MM.1S (cell line): Measurements from ENCODE around the gene TBCCD1.
"Not testable (repeated sequence)": the region's sequence is repeated elsewhere in the genome, so short reads cannot be mapped to it uniquely, and the experiment has no call there.

ENCODE experiments used
- DNase-seq: peaks from one replicate; pipeline ENCODE4 v3.0.0-alpha.2; 2015
- H2AFZ ChIP-seq: fragments of 300-600 bp; sonication (generic); 2 replicates; pipeline ENCODE4 v1.6.0; 2016; ENCODE audit warnings: antibody characterized with exemption, low read length
- H3F3A ChIP-seq: fragments of 300-600 bp; sonication (generic); 2 replicates; pipeline ENCODE4 v1.6.1; 2016; ENCODE audit warnings: mild to moderate bottlenecking, antibody characterized with exemption, low read length, moderate library complexity, mixed read lengths; ENCODE audit not compliant: insufficient read depth
- H3K27ac ChIP-seq: fragments of 300-600 bp; sonication (generic); 2 replicates; pipeline ENCODE4 v1.5.1; 2016; ENCODE audit warnings: mild to moderate bottlenecking, low read length
- H3K27me3 ChIP-seq: fragments of 300-600 bp; sonication (generic); replicated peaks from 2 replicates; pipeline ENCODE4 v1.6.0; 2016; ENCODE audit warnings: low read length; ENCODE audit not compliant: insufficient read depth
- H3K36me3 ChIP-seq: fragments of 300-600 bp; sonication (generic); replicated peaks from 2 replicates; pipeline ENCODE4 v1.6.1; 2016; ENCODE audit warnings: mild to moderate bottlenecking, low read length, mixed read lengths; ENCODE audit not compliant: insufficient read depth
- H3K4me1 ChIP-seq: fragments of 300-600 bp; sonication (generic); 2 replicates; pipeline ENCODE4 v1.6.1; 2016; ENCODE audit warnings: low read length, mixed read lengths
- H3K4me2 ChIP-seq: fragments of 300-600 bp; sonication (generic); 2 replicates; pipeline ENCODE4 v1.6.0; 2016; ENCODE audit warnings: low read depth, low read length
- H3K4me3 ChIP-seq: fragments of 300-600 bp; sonication (generic); 2 replicates; pipeline ENCODE4 v1.5.1; 2016; ENCODE audit warnings: low read length, mixed read lengths
- H3K79me2 ChIP-seq: fragments of 300-600 bp; sonication (generic); 2 replicates; pipeline ENCODE4 v1.6.1; 2016; ENCODE audit warnings: mixed run types, low read length, mixed read lengths
- H3K9ac ChIP-seq: fragments of 300-600 bp; sonication (generic); 2 replicates; pipeline ENCODE4 v1.6.1; 2016; ENCODE audit warnings: low read length, mixed read lengths
- H3K9me2 ChIP-seq: fragments of 300-600 bp; sonication (generic); replicated peaks from 2 replicates; pipeline ENCODE4 v1.6.1; 2016; ENCODE audit warnings: mild to moderate bottlenecking, low read length, mixed read lengths; ENCODE audit not compliant: insufficient read depth
- H3K9me3 ChIP-seq: fragments of 300-600 bp; sonication (generic); replicated peaks from 2 replicates; pipeline ENCODE4 v1.6.1; 2016; ENCODE audit warnings: mild to moderate bottlenecking, low read length, mixed read lengths; ENCODE audit not compliant: insufficient read depth
- H4K20me1 ChIP-seq: fragments of 300-600 bp; sonication (generic); 2 replicates; pipeline ENCODE4 v1.6.1; 2016; ENCODE audit warnings: mild to moderate bottlenecking, low read length, moderate library complexity, mixed read lengths; ENCODE audit not compliant: insufficient read depth
- CTCF ChIP-seq: fragments of 300-600 bp; sonication (generic); IDR thresholded peaks from 2 replicates; pipeline ENCODE4 v1.5.1; 2016; ENCODE audit warnings: antibody characterized with exemption, low read length, mixed read lengths
- EZH2 ChIP-seq: fragments of 300-600 bp; sonication (generic); optimal IDR thresholded peaks from 2 replicates; pipeline ENCODE3; 2017; ENCODE audit warnings: low read depth, mild to moderate bottlenecking, antibody characterized with exemption, low read length, mixed read lengths
- EZH2phosphoT487 ChIP-seq: fragments of 300-600 bp; sonication (generic); IDR thresholded peaks from 2 replicates; pipeline ENCODE4 v1.6.1; 2018; ENCODE audit warnings: antibody characterized with exemption, low read length

TBCCD1 gene

GRCh38 chr3:186587183-186587582 lies 20.0 kb upstream of the TBCCD1 start:
- Histone ChIP-seq H3K9me2 (no peaks in the 10 kb centered on the region), H3F3A (no peaks in the 10 kb centered on the region), H3K36me3 (peaks cover 15% of the 10 kb centered on the region; the same call in 1 of the 2 replicates), H3K79me2 (no peaks in the 10 kb centered on the region), H3K27ac (no peak overlapping the region), H4K20me1 (no peaks in the 10 kb centered on the region), H3K4me1 (no peaks in the 10 kb centered on the region), H3K9me3 (no peaks in the 10 kb centered on the region), H3K27me3 (no peaks in the 10 kb centered on the region), H3K4me3 (no peak overlapping the region), H3K9ac (no peak overlapping the region), H2AFZ (no peak overlapping the region), H3K4me2 (no peak overlapping the region)
- no peak for DNase-seq
- TF ChIP-seq EZH2 (no peak), CTCF (no peak), EZH2phosphoT487 (no peak)

- H4K20me1 ChIP-seq, DNase-seq, H3K27me3 ChIP-seq, H2AFZ ChIP-seq, H3K4me3 ChIP-seq, H3K4me2 ChIP-seq, H3K4me1 ChIP-seq, H3K9me3 ChIP-seq, H3K27ac ChIP-seq, H3K9me2 ChIP-seq, H3F3A ChIP-seq, H3K79me2 ChIP-seq, H3K9ac ChIP-seq: not testable (repeated sequence)
- peaks cover 19% of the 10 kb centered on the region; the same call in 1 of the 2 replicates for H3K36me3 ChIP-seq
These were observed 19.1 kb upstream of the TBCCD1 start for GRCh38 chr3:186586245-186586644.

GRCh38 chr3:186583831-186584230 lies 16.7 kb upstream of the TBCCD1 start:
- Histone ChIP-seq H3K27ac (no peak overlapping the region), H3K9me3 (no peaks in the 10 kb centered on the region), H3K4me2 (no peak overlapping the region), H2AFZ (no peak overlapping the region), H3K4me3 (no peak overlapping the region), H3K9ac (no peak overlapping the region), H4K20me1 (no peaks in the 10 kb centered on the region), H3K27me3 (no peaks in the 10 kb centered on the region), H3K4me1 (no peaks in the 10 kb centered on the region), H3K79me2 (no peaks in the 10 kb centered on the region), H3K9me2 (no peaks in the 10 kb centered on the region), H3K36me3 (peaks cover 22% of the 10 kb centered on the region), H3F3A (no peaks in the 10 kb centered on the region)
- no peak for TF ChIP-seq EZH2
- DNase-seq: no peak

GRCh38 chr3:186582541-186582940 lies 15.4 kb upstream of the TBCCD1 start:
- Histone ChIP-seq H3K27me3 (no peaks in the 10 kb centered on the region), H3K9me2 (no peaks in the 10 kb centered on the region), H3K36me3 (peaks cover 23% of the 10 kb centered on the region), H3K79me2 (no peaks in the 10 kb centered on the region), H3K4me3 (no peak overlapping the region), H3K9me3 (no peaks in the 10 kb centered on the region), H3K27ac (no peak overlapping the region), H3K4me2 (no peak overlapping the region), H3F3A (no peaks in the 10 kb centered on the region), H3K4me1 (no peaks in the 10 kb centered on the region), H4K20me1 (no peaks in the 10 kb centered on the region), H2AFZ (no peak overlapping the region), H3K9ac (no peak overlapping the region)
- DNase-seq: no peak
- no peak for TF ChIP-seq EZH2phosphoT487
- TF ChIP-seq EZH2: no peak
- TF ChIP-seq CTCF: no peak
